NCI-H345 treated with DMSO at 0.1 percent for 48 hours (cell line): ENCODE results near the gene CROCC2.
"Not testable (repeated sequence)": the region's sequence is repeated elsewhere in the genome, so short reads cannot be mapped to it uniquely, and the experiment has no call there.

Experiments used
- DNase-seq: peaks from one replicate; lab custom pipeline; 2025; ENCODE audit not compliant: unreplicated experiment; lab: John Stamatoyannopoulos, UW

Gene CROCC2

DNA sequence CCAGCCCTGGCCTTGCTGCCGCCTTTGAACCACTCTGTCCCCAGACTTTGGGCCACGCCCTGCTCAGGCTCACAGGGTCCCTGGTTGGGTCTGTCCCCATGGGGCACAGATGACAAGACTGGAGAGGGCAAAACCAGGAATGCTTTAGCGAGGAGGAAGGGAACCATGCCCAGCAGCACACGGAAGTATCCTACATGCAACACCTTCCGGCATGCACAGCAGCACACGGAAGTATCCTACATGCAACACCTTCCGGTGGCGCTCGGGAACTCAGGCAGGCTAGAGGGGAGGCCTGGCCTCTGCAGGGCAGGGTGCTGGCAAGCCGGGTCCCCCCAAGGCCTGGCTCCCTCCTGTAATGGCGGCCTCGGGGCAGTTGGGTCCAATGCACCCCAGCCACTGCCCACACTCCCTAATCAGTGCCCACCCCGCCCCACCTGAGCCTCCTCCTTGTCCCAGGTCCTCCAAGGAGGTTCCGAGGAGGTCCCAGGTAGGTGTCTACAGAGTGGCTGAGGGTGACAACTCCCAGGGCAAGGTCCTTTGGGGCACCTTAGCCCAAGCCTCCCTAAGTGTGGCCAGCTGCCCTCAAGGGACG is 58.7 kb downstream of the CROCC2 start:
- DNase-seq = no peak

DNA sequence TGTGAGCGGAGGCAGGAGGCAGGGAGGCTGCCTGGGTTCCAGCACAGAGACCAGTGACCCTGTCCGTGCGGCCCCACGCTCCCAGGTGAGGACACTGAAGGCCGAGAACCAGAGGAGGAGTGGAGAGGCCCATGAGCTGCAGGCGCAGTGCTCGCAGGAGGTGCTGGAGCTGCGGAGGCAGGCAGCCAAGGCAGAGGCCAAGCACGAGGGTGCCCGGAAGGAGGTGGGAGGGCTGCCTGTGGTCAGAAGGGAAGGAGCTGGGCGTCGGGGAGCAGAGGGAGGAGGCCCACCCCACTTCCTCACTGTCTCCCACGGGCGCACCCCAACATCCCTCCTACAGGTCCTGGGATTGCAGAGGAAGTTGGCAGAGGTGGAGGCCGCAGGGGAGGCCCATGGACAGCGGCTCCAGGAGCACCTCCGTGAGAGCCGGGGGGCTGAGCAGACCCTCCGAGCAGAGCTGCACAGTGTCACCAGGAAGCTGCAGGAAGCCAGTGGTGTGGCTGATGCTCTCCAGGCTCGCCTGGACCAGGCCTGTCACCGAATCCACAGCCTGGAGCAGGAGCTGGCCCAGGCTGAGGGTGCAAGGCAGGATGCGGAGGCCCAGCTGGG is 59.3 kb downstream of the CROCC2 start:
- no peak for DNase-seq

DNA sequence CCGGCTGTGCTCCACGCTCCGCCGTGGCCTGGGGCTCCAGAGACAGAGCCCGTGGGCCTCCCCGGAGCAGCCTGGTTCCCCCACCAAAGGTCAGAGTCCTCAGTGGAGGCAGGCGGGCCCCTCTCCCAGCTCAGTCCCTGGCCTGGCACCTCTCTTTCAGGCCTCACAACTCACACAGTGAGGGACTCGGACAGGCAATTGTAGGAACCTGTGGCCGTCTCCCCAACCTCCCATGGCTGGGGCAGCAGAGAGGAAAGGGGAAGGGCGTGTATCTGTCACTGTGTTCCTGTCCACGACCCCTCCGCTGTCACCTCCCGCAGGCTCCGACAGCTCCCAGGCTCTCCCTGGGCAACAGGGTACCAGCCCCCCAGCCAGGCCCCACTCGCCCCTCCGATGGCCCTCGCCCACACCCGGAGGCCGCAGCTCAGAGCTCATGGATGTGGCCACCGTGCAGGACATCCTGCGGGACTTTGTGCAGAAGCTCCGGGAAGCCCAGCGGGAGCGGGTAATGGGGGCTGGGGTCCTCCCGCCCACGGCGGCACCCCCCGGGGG is 59.8 kb downstream of the CROCC2 start:
- DNase-seq = no peak

DNA sequence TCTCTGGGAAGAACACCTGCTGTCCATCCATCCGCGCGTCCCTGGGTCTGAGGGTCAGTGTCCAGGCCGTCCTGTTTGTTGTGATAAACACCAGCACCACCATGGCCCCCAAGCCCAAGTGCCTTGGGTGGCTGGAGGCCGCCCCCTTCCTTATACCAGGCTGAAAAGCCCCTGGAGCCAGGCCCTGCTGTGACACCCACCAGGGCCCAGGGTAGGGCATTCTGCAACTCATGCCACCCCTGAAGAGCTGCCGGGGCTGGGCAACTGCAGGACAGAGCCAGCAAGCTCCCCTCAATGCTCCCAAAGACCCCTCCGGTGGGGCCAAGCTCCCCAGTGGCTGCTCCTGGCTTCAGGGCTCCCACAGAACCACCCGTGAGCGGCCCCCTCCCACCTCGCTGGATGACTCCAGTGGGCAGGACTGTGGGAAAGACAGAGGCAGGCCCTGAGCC is 60.3 kb downstream of the CROCC2 start:
- DNase-seq = no peak

DNA sequence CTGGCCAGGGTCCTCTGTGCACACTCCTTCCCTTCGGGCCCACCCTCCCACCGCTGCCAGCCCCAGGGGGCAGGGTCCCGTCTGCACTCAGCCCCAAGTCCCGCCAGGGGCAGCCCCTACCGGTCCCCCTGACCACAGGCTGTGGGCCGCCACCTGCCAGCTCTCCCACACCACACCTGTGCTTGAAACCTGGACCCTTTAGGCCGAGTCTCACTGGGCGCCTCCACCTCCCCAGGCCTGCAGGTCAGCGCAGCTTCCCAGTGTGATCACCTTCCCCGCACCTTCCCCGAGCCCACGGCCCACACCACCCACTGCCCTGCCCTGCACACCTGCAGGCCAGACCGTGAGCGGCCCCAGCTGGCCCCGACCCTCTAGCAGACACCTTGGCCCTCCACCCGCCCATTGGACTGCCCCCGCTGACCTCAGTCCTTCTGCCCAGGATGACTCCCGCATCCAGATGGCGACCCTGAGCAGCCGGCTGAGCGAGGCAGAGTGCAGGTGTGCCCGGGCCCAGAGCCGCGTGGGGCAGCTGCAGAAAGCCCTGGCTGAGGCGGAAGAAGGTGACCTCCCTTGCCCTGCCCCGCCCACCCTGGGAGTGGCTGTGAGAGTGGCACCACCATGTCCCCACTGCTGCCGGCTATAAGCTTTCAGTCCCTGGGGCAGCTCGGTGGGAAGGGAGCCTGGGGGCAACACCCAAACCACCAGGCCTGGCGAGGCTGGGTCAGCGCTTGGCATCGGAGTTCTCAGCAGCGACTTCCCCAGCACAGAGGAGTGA is 61.0 kb downstream of the CROCC2 start:
- DNase-seq = no peak

DNA sequence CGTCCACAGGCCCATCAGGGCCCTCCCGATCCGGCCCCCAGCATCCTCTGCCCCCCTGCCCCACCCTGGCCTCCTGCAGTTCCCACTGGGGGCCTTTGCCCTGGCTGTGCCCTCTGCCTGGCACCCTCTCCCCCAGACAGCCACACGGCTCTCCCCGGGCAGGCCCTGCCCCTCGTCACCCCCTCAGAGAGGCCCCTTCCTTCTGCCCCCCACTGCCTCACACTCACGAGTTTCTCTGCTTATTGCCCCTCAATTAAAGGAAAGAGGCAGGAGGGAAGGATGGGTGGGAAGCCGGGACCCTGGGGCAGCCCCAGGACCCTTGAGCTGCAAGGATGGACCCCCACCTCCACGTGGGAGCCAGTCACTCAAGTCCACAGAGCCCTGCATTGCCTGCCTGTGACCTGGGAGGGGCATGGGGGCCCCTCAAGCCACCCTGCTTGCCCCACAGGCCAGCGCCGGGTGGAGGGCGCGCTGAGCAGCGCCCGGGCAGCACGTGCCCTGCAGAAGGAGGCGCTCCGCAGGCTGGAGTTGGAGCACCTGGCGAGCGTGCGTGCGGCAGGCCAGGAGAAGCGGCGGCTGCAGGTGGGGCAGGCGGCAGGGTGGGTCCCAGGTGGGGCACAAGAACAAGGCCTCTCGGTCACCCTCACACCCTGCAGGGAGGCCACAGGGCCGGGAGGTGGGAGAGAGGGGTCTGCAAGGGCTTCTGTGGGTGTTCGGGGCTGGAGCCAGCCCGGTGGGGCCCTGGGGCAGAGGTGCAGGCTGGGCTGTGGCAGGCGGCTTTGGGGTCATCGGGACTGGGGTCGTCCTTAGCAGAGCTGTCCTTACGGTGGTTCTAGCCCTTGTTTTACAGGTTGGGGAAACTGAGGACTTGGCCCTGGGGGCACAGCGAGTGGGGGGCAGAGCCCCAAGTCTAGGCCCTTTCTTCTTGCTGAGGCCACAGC is 61.8 kb downstream of the CROCC2 start:
- no peak for DNase-seq

DNA sequence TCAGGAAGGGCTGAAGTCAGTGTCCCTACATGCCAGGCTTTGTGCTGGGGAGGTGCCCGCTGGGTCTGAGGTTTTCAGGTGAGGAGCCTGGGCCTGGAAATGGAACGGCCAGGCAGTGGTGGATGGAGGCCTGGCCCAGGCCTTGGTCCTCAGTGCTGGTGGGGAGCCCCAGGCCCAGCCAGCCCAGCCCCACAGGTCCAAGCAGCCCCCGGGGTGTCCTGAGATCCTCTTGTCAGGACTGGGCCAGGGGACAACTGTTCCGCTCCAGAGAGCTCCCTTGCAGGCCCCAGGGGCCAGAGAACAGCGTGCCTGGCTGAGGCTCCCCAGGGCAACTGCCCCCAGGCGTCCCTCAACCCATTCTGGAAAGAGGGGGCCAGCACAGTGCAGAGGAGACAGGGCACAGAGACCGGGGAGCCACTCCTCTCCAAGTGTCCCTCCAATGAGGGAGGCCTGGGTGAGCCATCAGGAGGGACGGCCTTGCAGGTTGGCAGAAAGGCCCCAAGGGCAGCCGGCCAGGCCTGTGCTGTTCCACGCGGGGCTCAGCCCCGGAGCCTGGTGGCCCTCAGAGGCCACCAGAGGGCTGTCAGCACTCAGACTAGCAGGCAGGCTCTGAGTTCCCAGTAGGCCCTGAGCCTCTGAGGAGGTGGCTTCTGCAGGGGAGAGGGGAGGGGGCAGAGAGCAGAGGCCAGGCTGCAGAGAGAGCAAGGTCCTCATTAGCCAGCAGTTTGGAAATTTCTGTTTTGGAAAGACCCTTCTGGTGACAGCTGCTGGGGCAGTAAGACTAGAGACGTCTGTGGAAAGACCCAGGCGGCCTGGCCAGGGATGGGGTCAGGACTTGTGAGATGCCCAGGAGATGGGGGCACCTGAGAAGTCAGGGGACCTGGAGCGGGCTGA is 62.8 kb downstream of the CROCC2 start:
- no peak for DNase-seq

DNA sequence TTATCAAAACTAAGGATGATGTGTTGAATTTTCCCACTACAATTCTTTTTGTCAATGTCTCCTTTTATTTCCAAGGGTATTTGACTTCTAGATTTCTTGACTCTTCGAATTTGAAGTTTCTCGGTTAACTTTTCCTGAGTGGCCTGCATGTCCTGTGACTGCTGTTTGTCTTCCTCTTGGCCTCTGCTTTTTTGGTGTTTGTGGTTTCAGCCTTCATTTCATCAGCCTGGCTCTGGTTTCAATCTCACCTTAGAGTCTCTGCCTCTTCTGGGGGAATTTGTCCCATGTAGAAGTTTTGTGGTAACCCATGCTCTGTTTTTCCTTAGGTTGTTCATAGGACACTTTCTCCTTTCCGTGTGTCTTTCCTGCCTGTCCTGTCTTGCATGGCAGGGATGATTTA is 64.0 kb downstream of the CROCC2 start:
- DNase-seq = no peak

DNA sequence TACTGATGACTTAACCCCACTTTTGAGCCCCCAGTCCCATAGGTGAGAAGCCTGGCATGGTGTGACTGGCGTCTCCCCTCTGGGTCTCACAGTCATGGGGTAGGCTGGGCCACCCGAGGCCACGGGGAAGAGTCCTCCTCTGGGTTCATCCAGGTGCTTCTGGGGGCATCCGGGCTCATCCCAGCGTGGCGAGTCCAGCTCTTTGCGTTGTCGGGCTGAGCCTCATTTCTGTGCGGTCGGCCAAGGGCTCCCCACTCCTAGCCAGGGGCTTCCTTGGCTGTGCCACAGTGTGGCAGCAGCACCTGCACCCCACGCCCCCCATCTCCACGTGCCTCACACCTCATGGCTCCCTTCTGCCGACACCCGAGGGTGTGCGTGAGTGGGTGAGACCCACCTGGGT is 64.7 kb downstream of the CROCC2 start:
- no peak for DNase-seq

DNA sequence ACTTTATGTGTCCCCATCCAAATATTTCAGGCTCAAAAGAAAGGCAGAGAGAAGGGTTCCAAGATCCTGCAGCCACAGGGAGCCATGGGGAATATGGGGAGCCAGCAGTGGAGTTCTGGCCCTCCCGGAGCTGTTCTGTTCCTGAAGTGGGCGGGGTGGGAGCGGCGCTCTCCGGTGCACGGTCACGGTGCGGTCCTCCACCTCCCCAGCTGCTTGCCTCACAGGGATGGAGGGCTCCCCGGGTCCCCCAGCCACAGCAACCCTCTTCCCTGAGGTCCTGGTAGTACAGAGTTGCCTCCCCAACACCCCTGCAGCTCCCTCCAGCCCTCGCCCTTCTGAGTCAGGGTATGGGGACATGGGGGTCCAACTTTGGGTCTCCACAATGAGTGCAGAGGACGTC is 66.1 kb downstream of the CROCC2 start:
- no peak for DNase-seq

DNA sequence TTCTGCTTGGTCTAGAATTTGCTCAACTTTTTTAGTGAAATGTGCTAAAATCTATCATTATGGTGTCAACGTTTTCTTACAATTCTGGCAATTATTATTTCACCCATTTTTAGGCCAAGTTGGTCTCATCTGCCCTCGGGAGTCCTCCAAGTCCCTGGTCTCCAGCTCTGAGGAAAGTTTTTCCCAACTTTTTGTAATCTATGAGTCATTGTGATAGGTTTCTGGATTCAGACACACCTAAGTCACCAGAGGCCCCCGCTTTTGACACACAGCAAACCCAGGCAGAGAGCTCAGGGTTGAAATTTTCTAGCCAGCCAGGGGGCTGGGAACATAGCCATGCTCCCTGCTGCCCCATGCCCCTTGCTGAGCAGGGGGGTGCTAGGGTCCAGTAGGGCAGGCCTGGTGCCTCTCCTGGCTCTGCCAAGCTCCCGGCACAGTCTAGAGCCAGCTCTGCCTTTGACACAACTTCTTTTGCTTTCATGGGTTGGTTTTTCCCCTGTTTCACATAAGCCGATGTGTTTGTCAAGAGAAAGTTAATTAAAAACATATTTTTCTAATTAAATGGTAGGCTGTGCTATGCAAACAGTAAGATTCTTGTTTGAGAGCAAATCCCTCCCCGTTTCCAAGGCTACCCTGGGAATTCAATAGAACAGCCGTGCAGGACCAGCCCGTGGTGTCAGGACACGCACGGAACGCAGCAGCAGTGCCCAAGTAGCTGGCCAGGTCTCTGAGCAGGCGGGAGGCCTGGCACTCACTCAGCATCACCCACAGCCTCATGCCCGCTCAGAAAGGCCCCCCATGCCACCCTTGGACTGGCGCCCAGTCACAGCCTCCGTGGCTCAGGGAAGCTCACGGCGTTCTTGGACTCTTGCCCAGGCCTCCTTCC is 66.7 kb downstream of the CROCC2 start:
- DNase-seq = no peak

DNA sequence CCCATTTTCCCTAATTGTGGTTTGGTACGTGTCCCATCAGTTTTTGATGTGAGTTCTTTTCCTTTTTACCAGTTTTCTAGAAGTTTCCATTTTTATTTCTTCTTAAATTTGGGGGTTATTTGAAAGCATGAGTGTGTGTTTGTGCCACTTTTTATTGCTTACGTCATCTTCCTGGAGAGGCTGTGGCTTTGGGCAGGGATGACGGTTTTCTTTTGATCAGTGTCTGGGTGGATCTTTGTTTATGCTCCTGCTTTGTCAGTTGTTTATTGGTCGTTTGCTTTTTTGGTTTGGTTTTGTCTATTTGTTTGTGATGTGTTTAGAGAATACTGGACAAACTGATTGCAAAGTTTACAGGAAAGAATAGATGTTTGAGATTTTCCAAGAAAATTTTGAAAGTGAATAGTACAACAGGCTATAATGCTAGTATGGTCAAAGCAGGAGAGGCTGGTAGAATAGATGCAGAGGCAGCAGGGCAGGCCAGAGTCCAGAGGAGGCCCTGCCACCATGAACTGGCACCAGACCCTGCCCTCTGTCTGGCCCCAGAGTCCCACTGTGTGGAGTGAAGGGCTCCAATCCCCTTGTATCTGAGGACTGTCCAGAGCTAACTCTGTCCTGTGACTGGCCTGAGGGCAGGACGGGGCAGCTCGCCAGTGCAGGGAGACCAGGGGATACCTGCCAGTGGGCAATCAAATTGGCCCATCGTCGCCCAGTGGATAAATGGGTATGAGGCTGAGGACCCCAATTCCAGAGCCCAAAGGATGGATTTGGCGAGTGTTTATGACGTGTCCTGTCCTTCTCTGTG is 68.8 kb downstream of the CROCC2 start:
- DNase-seq = no peak

DNA sequence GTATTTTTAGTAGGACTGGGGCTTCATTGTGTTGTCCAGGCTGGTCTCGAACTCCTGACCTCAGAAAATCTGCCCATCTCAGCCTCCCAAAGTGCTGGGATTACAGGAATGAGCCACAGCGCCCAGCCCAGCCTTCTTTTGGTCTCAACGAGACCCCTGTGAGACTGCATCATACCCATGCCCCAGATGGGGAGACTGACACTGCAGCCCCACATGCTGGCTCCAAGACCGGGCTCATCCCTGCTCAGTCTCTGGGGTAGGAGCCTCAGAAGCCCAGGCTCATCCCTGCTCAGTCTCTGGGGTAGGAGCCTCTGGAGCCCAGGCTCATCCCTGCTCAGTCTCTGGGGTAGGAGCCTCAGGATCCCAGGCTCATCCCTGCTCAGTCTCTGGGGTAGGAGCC is 69.8 kb downstream of the CROCC2 start:
- DNase-seq = not testable (repeated sequence)

DNA sequence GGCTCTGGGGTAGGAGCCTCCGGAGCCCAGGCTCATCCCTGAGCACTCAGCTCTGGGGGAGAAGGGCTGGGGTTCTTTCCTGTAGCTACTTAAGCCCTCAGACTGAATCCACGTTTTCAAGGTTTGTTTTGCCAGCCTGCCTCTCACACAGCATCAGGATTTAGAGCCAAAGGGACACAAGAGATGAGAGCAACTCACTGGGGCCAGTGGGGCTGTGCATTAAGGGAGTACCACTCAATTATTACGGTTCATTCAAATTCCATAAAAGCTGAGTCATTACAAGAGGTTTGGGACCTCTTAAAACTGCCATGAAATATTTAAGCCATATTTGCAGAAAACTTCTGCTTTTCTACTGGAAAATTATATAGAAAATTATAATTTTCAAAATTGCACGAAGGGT is 75.1 kb downstream of the CROCC2 start:
- DNase-seq = no peak

DNA sequence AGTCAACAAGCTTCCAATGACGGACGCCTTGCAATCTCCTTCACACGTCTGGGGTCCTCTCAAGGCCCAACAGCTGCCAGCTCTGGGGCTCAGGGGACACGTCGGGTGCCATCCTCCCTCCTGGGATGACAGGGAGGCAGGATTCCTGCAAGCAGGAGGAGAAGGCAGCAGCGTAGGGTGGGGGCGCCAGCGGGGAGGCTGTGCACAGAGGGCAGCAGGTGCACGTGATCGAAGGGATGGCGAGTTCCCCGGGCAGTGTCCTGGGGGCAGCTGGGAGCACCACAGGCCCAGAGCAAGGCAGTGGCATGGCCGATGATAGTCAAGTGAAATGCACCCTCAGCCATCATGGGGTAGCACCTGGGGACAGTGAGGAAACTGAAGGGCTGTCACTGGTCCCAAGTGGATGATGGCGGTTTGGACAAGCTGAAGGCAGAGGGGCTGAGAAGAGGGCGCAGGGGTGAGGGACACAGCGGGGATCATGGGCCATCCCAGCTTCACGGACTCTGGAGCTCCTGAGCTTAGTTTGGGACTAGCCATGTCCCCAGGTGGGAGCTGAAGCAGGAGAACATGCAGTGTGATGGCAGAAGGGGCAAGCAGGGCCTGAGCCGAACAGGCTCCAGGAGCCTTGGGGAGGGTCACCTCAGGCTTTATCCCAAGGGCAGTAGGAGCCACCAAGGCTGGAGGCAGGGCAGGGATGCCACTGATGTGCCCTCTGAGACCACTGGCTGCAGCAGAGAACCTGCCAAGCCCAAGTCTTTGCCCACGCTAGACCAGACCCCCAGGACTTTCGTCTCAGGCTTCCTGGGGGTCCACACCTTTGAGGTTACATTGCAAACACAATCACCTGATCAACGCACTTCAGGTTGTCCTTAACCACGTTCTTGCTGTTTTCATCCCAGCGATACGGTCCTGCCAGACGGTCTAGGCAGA is 76.0 kb downstream of the CROCC2 start:
- DNase-seq = no peak

DNA sequence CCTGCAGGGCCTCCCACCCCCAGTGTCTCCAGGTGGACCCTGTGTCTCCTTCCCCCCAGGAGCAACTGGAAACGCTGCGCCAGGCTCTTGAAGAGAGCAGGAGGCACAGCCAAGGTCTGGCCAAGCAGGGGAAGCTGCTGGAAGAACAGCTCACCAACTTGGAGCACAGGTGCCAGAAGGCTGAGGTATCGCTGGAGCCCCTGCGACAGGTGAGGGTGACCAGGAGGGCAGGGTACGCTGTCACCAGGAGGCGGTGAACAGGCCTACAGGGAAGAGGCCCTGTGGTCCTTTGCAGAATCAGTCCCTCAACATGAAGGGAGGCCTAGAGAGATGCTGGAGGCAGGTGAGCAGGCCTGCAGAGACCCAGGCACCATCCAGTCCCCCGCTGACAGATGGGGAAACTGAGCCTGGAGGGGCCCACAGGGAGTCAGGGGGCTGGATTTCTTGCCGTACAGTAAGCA is 76.7 kb downstream of the CROCC2 start:
- no peak for DNase-seq

DNA sequence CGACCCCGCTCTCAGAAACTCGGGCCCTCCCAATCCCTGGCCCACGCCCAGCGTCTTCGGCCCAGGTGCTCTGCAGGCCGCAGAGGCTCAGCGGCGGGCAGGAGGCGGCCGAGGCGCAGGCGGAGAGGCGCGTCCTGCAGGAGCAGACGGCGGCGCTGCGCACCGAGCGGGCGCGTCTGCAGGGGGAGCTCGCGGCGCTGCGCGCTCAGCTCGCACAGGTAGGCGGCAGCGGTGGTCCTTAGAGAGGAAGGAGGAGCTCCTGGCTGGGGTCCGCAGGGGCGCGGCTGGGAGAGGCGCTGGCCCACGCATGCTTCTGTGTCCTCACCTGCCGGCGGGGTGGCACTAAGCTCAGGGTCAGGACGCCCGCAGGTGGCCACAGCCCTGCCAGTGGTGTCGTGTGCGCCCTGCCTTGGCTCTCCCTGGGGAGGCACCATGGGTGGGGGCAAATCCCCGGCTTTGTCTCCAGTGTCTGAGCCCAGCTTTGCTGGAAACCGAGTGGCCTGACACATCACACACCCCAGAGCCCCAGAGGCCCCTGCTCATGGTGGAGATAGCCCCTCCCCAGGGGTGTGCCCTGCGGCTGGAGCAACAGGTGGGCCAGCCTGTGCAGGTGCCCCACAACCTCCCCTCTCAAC is 77.3 kb downstream of the CROCC2 start:
- peak; percentile 48 for DNase-seq
